HG02571 (cell line): Measurements from ENCODE around the gene ZNF521.

Experiments
- ATAC-seq: cut with Tn5 transposase; IDR thresholded peaks from one replicate; pipeline ENCODE4 v1.9.1; 2021; ENCODE audit warnings: mild to moderate bottlenecking, moderate library complexity; ENCODE audit not compliant: unreplicated experiment

The ZNF521 gene

DNA sequence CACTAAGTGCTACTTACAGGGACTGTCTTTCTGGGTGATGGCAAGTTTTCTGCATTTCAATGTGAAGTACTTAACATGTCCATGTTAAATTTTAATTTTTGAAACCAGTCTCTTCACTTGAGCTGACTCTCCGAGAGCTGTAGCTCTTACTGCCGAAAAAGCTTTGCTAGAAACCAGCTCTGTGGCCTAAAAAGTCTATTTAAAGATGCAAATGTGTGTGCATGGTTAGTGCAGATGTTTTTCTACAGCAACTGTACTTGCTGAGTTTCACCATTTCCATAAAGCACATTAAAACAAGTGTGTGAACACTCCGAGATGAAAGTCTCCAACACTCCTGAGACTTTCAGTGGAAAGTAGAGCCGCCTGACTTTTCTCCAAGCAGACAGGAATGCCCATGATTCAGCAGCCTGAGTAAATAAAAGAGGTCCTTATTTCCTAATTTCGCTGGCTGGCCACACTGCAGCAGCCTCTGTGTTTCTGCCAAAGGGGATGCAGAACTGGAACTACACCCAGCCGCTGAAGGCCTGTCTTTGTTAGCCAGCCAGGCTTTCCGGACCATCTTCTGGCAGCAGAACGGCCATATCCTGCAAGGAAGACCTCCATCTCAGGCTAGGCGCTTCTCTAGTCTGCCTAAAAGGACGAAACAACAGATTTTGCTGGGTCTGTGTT is 121.2 kb downstream of the ZNF521 start:
- ATAC-seq: no peak

DNA sequence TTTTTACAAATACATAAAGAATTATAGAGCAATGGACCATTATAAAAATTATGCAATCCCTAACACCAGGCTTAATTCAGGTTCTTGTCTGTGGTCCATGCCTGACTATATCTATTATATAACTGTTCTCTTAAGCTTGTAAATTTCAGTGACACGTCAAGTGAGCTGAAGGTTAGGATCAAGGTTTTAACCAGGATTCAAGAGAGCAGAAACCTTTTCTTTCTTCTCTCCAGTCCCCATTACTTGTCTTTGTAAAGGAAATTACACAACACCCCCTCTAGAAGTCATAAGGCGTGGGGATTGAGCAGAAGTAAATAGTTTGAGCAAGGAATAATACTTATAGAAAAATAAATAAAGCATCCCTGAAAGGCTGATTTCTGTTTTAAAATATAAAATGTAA is 122.0 kb downstream of the ZNF521 start:
- ATAC-seq: no peak

DNA sequence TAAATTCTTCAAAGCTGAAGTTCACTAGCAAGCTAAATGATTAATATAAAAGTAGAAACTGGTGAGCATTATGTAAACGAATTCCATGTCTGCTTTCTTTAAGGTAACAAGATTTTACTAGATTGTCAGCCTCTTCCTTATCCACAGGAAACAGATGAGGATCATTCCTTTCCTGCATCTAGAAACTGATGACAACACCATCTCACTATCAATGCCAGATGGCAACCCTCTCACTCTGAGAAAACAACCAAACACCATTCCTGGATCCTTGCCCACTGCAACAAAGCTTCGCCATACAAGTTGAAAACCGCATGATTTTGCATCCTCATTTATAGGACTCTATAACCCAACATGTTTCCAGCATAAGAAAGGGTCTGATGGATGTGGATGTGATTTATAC is 122.9 kb downstream of the ZNF521 start:
- ATAC-seq: no peak

DNA sequence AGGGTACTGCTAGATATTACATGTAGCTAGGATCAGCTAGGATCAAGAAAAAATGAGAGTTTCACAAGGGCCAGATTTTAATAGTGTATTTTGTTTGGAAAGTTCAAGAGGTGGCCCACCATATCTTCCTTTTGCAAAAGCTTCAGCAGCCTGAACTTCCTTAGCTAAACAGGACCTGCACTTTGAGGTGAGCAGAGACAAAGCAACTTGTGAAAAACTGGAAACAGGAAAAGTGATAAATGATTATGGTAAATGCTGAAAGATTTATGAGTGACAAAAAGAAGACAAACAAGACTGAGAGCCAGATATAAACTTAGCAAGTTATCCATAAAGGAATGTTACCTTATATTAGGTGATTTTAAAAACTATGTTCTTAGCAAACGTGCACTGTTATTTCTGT is 123.6 kb downstream of the ZNF521 start:
- no peak for ATAC-seq

DNA sequence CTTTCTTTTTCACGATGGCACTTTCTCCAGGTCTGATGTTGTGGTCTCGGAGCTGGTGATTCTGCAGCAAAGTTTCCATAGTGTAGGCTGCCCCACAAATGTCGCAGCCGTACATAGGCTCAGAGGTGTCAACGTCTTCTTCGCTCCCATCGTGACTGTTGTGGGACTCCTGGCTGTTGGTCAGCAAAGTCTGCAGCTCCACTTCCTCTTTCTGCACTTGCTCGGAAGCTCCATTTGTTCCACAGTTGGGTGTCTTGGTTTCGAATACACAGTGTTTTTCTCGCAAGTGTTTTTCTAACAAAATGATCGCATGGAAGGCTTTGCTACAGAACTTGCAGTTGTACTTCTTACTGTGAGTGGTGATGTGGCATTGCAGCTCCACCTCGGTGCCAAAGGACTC is 126.8 kb downstream of the ZNF521 start:
- no peak for ATAC-seq

DNA sequence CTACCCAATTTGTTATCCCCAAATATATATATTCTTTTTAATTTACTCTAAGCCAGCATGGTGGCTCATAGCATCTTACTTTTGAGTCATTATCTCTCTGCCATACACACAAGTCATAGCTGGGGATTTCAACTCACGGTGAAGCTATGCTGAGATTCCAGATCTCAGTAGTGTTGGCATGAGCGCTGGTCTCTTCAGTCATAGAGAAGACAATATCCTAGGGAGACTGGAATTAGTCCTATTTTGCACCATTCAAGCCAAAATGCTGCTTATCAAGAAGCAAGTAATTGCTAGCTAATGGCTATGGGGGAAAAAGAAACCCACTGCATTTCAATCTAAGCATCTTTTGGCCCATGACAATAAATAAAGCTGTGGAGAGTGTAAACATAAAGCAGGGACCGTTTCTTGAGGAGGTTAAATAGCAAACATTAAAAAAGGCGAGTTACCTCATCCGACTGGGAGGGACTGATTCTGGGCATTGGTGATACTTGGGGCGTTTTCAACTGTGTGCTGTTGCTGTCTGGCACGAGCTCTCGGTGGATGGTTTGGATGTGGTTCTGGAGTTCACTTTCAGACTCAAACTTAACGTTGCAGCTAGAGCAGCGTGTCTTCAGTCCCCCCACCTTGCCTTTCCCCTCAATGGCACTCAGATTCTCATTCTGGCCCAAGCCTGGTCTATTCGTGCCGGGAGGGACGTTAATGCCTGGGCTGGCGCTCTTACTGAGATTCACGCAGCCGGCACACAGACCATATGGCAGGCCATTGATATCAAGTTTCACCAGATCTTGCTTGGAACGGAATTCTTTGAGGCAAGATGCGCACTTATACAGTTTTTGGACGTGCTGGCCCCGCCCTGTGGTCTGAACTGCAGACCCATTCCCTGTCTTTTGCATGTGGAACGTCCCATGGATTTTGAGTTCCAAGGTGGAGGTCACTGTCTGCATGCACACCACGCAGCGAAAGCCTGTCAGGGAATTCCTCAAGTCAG is 127.8 kb downstream of the ZNF521 start:
- no peak for ATAC-seq

DNA sequence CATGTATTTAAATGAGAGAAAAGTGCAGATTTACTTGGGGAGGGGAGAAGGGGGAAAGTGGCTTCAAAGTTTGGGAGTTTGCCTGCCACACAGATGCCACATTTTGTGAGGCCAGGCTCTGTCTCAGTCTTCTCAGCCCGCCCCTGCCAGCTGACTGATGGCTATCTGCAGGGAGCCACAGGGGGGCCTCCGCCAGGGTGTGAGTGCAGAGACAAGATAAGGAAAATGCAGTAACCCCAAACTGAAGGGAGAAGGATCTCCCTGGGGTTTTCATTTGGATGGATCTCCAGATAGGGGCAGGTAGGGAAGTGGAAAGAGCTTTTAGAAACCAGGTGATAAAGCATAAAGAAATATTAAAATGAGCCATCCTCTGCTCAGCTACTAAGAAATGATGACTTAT is 128.8 kb downstream of the ZNF521 start:
- ATAC-seq: no peak

DNA sequence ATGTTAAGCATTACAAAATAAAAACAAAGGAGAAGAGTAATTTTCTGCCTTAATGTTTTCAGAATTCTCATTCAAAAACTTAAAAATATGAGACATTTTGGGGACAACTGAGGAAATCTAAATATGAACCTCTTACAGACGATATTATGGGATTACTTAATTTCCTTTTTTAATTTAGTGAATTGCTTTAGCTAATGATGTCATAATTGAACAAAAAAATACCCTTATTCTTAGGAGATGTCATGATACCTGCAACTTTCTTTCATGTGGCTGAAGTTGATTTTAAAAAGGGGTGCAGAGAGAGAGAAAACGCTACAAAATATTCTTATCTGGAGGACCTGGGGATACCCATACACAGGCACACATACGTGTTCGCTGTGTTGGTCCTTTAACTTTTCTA is 129.3 kb downstream of the ZNF521 start:
- no peak for ATAC-seq

DNA sequence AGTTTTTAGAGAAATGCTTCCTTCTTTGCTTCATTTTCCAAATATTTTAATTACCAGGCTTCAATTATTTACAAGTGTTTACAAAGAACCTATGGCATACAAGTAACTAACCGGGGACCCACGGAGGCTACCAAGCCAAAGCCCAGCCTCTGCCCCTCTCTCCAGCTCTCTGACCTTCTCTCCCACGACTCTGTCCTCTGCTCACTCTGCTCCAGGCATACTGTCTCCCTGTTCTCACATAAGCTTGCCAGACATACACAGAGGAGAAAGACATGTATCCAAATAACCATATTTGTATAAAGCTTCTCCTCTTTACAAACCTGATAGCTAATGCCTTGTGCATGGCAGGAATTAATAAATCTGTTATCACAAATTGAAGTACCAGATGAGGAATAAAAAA is 141.3 kb downstream of the ZNF521 start:
- ATAC-seq: no peak

DNA sequence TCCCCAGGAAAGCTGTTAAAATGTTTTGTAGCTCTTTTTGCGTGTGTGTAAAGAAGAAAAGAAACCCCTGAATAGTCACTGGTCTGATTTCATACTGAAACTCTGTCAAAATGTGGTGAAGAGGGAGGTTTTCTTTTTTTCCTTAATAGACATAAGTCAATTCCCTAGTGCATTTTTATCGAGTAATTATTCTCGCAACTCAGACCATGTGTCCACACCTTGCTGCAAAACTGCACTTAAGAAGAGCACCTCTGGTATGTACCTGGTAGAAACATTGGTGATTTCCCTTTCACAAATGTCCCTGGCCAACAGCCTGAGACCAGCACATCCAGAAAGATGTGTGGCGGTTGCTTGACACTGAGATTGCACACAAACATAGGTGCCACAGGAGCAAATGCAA is 159.9 kb downstream of the ZNF521 start:
- no peak for ATAC-seq

DNA sequence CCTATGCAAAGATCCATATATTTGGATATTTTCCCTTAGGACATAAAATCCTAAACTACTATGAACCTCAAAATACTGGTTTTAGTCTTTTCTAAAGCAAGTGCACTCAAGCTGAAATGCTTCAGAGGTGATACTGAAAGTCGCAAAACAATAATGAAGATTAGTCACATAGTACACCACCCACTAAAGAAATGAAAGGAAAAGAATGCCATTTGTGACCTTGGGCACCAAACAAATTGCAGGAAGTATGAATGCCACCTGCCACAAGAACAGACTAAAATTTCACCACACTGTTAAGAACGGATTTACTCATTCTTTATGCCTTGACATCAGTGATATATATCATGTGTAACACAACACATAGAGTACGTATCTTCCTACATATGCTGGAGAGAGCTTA is 161.5 kb downstream of the ZNF521 start:
- peak; percentile 75 for ATAC-seq

DNA sequence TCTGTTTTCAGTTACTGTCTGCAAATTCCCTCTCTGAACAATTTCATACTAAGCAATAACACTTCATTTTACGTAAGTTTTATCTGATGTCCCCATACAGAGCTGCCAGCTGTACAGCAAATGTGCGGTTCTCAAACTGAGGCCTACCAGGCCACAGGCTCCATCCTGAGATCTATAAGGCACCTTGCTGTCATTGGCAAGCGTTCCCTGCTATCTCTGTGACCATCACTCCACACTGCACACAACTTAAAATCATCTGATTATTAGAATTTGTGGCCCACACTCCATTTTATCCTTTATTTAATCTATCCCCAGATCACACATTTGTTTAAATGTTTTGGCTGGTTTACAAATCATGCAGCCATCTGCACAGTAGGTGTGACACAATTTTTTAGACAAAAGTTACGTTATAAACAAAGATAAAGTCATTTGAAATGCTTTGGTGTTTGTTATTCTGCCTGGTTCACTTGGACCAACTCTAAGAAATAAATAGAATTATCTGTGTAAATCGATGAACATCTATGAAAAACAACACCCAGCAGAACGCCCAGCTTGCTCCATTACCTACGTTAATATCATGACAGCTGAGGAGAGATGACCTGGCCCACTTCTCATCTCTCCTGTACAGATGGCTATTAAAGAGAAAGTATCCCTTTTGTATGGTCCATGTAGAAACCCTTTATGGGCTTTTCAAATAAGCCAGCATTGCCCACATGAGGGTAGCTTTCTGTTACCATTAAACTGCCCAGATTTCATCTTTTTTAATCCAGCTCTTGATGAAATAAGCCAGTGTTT is 162.4 kb downstream of the ZNF521 start:
- no peak for ATAC-seq

DNA sequence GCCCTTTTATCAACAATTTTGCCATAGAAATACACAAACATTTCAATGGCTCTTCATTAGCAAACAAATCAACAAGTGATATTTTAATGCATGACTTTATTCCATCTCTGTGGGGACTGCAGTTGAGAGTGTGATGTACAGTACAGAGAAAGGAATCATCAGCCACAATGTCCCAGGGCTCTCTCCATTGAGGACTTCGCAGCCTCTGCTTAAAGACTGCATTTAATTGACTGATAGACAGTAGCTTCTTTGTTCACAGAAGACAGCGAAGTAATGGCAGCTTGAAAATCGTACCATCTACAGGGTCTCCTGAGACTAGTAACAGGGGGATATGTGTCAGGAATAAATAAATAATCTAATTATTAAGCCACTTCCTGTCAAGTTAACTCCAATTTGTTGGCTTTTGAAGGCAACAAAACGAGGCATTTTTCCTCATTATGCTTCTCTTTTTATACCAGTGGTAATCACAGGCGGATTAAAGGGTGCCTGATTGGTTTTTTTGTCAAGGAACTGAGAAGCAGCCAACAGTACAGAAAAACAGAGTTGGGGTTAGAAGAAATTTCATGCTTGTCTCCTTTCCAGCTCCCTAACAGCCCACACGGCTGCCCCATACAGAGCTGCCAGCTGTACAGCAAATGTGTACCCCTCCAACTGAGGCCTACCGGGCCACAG is 164.3 kb downstream of the ZNF521 start:
- no peak for ATAC-seq

DNA sequence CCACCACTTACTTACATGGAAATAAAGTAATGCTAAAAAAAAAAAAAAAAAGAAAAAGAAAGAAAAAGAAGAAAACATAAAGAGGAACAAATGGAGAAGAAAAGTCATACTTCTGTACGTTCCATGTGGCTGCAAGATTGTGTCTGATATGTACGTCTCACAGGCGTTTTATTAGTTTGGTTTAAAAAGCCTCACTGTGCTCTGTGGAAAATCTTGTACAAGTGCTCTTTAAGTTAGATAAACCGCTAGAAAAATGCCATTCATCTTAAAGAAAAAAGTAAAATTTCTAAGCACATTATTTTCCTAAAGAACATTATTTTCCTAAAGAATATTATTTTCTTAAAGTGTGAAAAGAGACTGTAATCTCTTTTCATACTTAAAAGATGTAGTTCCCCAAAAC is 165.1 kb downstream of the ZNF521 start:
- no peak for ATAC-seq

DNA sequence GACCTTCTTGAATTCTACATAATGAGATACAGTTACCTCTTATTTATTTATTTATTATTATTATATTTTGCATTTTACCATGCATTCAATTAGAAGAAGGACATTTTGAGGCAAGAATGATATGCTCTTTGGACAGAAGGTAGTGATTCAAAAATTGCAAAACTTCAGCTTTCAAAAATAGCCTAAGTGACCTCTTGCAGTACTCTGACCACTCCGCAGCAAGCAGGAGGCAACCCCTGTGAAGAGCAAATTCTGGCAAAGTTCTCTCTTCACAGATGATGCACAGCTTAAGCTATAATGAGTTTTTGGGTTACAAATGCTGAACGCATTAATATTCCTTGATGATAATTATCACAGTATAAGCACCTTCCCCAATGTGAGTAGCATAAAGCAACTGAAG is 170.0 kb downstream of the ZNF521 start:
- ATAC-seq: no peak

DNA sequence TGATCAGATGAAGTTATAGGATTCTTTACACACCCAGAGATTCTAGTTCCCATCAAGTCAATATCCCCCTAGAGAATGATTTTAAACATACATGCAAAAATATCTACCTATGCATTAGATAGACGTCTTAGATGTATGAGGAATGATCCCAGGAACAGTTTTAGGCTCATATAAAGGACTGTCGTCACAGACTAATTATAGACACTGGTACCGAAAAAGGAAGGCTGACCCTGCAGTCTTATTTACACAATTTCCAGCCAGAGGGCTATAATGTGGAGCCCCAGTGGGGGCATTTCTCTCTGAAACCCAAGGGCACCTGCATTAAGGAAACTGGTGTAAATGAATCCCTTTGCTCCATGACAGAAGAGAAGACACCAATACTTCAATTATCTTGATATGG is 170.4 kb downstream of the ZNF521 start:
- no peak for ATAC-seq

DNA sequence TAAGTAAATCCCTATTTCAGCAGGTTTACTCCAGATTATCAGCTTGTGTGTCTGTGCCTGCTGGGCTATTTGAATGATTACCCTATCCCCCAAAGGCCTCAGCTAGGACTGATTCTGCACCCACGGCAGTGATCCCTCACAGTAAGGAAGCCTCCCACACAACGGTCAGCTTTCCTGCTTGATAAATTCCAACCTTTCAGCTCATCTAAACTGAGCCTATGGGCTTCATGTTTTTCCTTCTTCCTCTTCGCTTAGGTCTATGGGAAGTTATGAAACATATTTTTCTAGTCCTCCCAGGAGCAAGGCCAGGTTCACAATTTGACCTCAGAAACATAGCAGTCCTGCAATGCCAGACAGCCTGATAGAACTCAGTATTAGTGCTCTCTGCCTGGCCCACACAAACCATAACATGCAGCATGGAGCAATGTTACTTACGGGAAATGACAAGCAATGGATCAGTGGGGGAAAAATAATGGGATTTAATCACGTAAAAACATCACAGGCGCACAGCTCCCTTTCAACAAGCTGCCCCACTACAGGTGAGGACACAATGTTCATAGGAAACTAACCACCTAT is 170.9 kb downstream of the ZNF521 start:
- no peak for ATAC-seq

DNA sequence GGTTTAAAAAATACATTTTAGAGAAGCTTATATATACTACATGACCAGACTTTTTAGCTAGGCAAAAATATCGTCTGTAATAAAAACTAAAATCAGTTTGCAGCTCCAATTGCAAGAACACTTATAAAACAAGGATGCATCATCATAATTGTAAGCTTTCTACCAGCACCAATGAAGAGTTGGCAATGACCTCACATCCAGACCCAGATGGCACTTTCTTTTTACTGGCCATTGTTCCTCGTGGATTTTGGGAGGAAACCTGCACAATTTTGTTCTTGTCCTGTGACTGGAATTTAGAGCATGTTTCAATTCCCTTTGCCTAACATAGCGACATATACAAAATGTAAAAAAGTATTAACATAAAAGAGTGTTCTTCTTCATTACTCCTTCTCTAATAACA is 174.3 kb downstream of the ZNF521 start:
- ATAC-seq: no peak

DNA sequence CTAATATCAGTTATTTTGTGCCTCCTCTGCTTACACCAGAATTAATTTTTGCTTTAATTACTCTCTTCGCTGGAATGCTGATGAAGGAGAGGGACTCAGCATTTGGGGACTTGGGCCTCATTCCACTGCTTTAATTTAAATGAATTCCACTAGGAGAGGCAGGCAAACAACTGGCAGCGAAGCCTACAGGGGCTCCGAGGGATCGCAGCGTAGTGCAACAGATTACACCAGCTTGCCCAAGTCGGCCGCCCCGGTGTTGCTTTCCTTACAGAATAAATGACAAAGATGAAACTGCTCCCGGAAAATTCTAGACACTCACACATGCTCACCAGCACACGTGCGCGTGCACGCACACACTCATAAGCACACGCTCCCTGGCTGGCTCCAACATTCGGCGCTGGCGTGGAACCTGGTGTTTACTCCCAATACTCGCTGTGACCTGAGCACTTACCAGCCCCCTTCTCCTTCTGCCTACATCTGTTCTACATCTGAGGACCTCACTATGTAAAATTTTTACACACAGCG is 175.4 kb downstream of the ZNF521 start:
- no peak for ATAC-seq
